GM12875 (cell line): Measurements from ENCODE around the gene MIPOL1.
"Not testable (repeated sequence)": the region's sequence is repeated elsewhere in the genome, so short reads cannot be mapped to it uniquely, and the experiment has no call there.

Source experiments
- H3K4me3 ChIP-seq: one replicate; pipeline ENCODE4 v1.5.1; 2011; ENCODE audit warnings: low read depth, low read length, control low read depth
- CTCF ChIP-seq: IDR thresholded peaks from 2 replicates; pipeline ENCODE4 v1.5.1; 2011; ENCODE audit warnings: low read depth, mild to moderate bottlenecking, control low read depth, inconsistent platforms, low read length, moderate library complexity, borderline replicate concordance; ENCODE audit not compliant: insufficient read depth

Gene MIPOL1

DNA sequence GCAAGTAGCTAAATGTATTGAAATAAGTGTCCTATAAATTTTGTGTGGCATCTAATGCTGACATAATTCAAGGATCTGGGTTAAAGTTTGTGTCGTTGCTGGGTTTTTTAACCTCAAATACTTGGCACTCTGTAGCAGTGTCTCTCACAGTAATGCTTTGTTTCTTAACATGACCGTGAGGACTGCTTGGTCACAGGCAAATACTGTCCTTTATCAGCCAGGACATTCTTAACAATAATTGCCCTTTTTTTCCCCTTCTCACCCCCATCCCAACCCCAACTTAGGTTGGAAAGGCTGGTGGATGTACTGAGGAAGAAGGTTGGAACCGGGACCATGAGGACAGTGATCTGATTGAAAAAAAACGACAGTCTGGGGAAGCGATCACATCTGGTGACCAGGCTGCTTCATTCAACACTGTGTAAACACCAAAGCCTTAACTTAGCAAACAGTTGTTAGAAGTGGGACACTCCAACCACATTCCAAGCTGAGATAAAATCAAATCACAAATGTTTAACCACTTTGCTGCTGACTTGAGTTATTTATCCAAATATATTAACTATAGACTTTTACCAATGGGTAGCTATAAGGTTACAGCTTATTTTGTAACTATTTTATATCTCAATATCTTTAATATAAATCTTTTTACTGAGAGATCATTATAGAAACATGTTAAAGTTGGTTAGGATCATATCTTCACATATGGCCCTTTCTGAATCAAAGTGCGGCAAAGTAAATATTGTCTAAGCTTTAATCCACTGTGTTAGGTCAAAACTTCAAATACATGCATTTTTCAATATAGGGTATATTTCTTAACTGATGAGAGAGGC lies 349.1 kb downstream of the MIPOL1 start:
- no peak overlapping the region for H3K4me3 ChIP-seq
- TF ChIP-seq CTCF = no peak

DNA sequence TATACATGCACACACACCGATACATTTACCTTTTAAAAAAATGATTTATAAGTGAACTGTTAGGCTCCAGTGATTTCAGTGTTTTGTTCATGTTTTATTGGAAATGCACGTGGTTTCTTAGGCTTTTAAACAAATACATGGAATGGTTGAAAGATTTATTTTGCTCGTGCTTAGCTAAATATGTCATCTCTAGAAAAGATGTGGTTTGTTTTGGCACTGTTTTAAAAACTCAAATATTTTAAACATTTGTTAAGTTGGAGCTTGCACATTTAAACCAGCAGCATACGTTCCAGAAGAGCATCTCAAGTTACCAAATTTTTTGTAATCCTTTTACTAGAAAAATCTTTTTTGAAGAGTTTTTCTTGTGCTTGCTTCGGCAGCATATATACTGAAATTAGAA lies 352.8 kb downstream of the MIPOL1 start:
- no peak for TF ChIP-seq CTCF
- H3K4me3 ChIP-seq = no peak overlapping the region

- no peak for TF ChIP-seq CTCF
- H3K4me3 ChIP-seq = no peak overlapping the region
Observed at GRCh38 chr14:37551119-37551518, 353.4 kb downstream of the MIPOL1 start.

- no peak overlapping the region for H3K4me3 ChIP-seq
- TF ChIP-seq CTCF = no peak
Observed at GRCh38 chr14:37553935-37554550, 356.3 kb downstream of the MIPOL1 start.

DNA sequence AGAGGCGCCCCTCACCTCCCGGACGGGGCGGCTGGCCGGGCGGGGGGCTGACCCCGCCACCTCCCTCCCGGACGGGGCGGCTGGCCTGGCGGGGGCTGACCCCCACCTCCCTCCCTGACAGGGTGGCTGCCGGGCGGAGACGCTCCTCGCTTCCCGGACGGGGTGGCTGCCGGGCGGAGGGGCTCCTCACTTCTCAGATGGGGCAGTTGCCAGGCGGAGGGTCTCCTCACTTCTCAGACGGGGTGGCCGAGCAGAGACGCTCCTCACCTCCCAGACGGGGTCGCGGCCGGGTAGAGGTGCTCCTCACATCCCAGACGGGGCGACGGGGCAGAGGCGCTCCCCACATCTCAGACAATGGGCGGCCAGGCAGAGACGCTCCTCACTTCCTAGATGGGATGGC lies 357.9 kb downstream of the MIPOL1 start:
- not testable (repeated sequence) for H3K4me3 ChIP-seq

- no peak for TF ChIP-seq CTCF
- H3K4me3 ChIP-seq = no peak overlapping the region
Observed at GRCh38 chr14:37558740-37559139, 361.0 kb downstream of the MIPOL1 start.

DNA sequence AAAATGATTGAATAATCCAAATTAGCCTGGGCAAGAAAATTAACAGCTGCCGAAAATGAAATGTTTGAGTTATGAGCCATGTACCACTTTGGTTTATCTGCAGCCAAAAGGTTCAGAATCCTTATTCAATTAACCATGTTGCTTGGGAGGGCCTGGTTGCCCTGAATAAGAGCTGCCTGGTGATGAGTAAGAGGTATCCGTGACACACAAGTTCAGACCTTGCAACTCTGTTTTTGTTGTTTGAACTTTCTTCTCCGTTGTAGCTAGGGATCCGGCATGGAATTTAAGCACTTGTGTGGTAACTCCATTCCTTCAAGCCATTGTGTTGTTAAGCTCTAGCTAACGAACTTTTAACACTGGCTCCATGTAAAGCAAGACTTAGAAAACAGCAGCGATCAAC lies 361.6 kb downstream of the MIPOL1 start:
- TF ChIP-seq CTCF = no peak
- no peak overlapping the region for H3K4me3 ChIP-seq
